Measurements from ENCODE around the gene BCAS1. TPM values are rescaled to one million over a fixed set of nuclear protein-coding genes. Genes with fewer than 3 reads are reported as not detected.

The BCAS1 gene
- total and polyA plus RNA-seq, 2 donors (not counting 1 experiment from before 2014, with no cell fraction given), result 0.97 to 1.1 TPM

- peaks cover 5% of the 10 kb centered on the region for H3K9me3 Mint-ChIP-seq (ENCODE audit: insufficient read depth)
- H3K4me3 Mint-ChIP-seq, result no peak overlapping the region
- Histone ChIP-seq H3K4me2 (replicated peaks; ENCODE audit: low read depth, low read length, poor library complexity, severe bottlenecking) (no peak overlapping the region), H3K36me3 (replicated peaks in 1 of 2; ENCODE audit: control extremely low read depth in 1 of 2, control insufficient read depth in 1 of 2, extremely low read depth in 1 of 2, insufficient read depth in 2 of 2, low read length in 1 of 2) (no peaks in the 10 kb centered on the region), H3K9me3 (ENCODE audit: control extremely low read depth in 1 of 3, control insufficient read depth in 2 of 3, insufficient read depth in 1 of 3, low read length in 2 of 3) (peaks cover 0 to 4% (median 0%) of the 10 kb centered on the region in 3 donors), H3K9ac (ENCODE audit: low read length) (no peak overlapping the region), H3K4me3 (ENCODE audit: control extremely low read depth in 1 of 5, extremely low read depth in 1 of 5, insufficient read depth in 1 of 5, low read depth in 2 of 5, low read length in 4 of 5) (no peak overlapping the region), H2AFZ (ENCODE audit: insufficient read depth, low read depth, low read length, poor library complexity, severe bottlenecking) (no peak overlapping the region), H3K27ac (ENCODE audit: low read length in 2 of 2) (no peak overlapping the region), H3K79me2 (ENCODE audit: control insufficient read depth, insufficient read depth, low read length) (no peaks in the 10 kb centered on the region), H3K4me1 (ENCODE audit: control insufficient read depth in 2 of 2, insufficient read depth in 2 of 2, low read length in 2 of 2) (no peaks in the 10 kb centered on the region), H3K27me3 (replicated peaks in 1 of 4; ENCODE audit: control extremely low read depth in 1 of 4, control insufficient read depth in 3 of 4, insufficient read depth in 4 of 4, low read length in 3 of 4) (peaks cover 0 to 6% (median 0%) of the 10 kb centered on the region in 4 experiments), H4K20me1 (ENCODE audit: control insufficient read depth, insufficient read depth, low read length, poor library complexity, severe bottlenecking) (no peaks in the 10 kb centered on the region)
- H3K27ac Mint-ChIP-seq, result no peak overlapping the region
- CTCF ChIA-PET, result no interaction called here
- intact Hi-C loops (cut with micrococcal nuclease), result no loop called here
- DNase-seq (no peak), ATAC-seq (ENCODE audit: low read depth) (no peak)
- POLR2A ChIA-PET, result no interaction called here
- H3K4me1 Mint-ChIP-seq, result no peaks in the 10 kb centered on the region
- H3K27me3 Mint-ChIP-seq, result peaks cover 26% of the 10 kb centered on the region
- no CpG with 5 or more reads among the region's 1 CpG for WGBS (ENCODE audit: insufficient coverage)
- TF ChIP-seq CTCF (IDR thresholded peaks at IDR 0.05), result no peak
- TF ChIP-seq EZH2 (IDR thresholded peaks at IDR 0.05; ENCODE audit: borderline replicate concordance, insufficient read depth, low read depth, low read length, poor library complexity, severe bottlenecking), result no peak
These were observed 38.4 kb upstream of the BCAS1 start for GRCh38 chr20:54108817-54109216.

- H3K9ac ChIP-seq (ENCODE audit: low read length), result no peak overlapping the region
- no peak overlapping the region for H3K4me3 Mint-ChIP-seq
- H3K27ac ChIP-seq (ENCODE audit: low read length in 2 of 2), result no peak overlapping the region
- CTCF ChIA-PET, result no interaction called here
- no peak overlapping the region for H2AFZ ChIP-seq (ENCODE audit: insufficient read depth, low read depth, low read length, poor library complexity, severe bottlenecking)
- H3K79me2 ChIP-seq (ENCODE audit: control insufficient read depth, insufficient read depth, low read length), result no peaks in the 10 kb centered on the region
- H3K4me1 ChIP-seq (ENCODE audit: control insufficient read depth in 2 of 2, insufficient read depth in 2 of 2, low read length in 2 of 2), result no peaks in the 10 kb centered on the region
- no peak for TF ChIP-seq EZH2 (IDR thresholded peaks at IDR 0.05; ENCODE audit: borderline replicate concordance, insufficient read depth, low read depth, low read length, poor library complexity, severe bottlenecking)
- no peak for TF ChIP-seq CTCF (IDR thresholded peaks at IDR 0.05)
- H3K4me1 Mint-ChIP-seq, result peaks cover under 1% of the 10 kb centered on the region
- no peak overlapping the region for H3K27ac Mint-ChIP-seq
- H3K9me3 Mint-ChIP-seq (ENCODE audit: insufficient read depth), result peaks cover 5% of the 10 kb centered on the region
- no peak overlapping the region for H3K4me3 ChIP-seq (ENCODE audit: control extremely low read depth in 1 of 5, extremely low read depth in 1 of 5, insufficient read depth in 1 of 5, low read depth in 2 of 5, low read length in 4 of 5)
- POLR2A ChIA-PET, result no interaction called here
- peaks cover 28% of the 10 kb centered on the region for H3K27me3 Mint-ChIP-seq
- H3K27me3 ChIP-seq (replicated peaks in 1 of 4; ENCODE audit: control extremely low read depth in 1 of 4, control insufficient read depth in 3 of 4, insufficient read depth in 4 of 4, low read length in 3 of 4), result peaks cover 0 to 6% (median 0%) of the 10 kb centered on the region in 4 experiments
- intact Hi-C loops (cut with micrococcal nuclease), result no loop called here
- ATAC-seq (ENCODE audit: low read depth), result no peak
- no peaks in the 10 kb centered on the region for H4K20me1 ChIP-seq (ENCODE audit: control insufficient read depth, insufficient read depth, low read length, poor library complexity, severe bottlenecking)
- H3K9me3 ChIP-seq (ENCODE audit: control extremely low read depth in 1 of 3, control insufficient read depth in 2 of 3, insufficient read depth in 1 of 3, low read length in 2 of 3), result peaks cover 0 to 4% (median 0%) of the 10 kb centered on the region in 3 donors
- DNase-seq, result no peak
- H3K36me3 ChIP-seq (replicated peaks in 1 of 2; ENCODE audit: control extremely low read depth in 1 of 2, control insufficient read depth in 1 of 2, extremely low read depth in 1 of 2, insufficient read depth in 2 of 2, low read length in 1 of 2), result no peaks in the 10 kb centered on the region
- H3K4me2 ChIP-seq (replicated peaks; ENCODE audit: low read depth, low read length, poor library complexity, severe bottlenecking), result no peak overlapping the region
These were observed 37.9 kb upstream of the BCAS1 start for GRCh38 chr20:54108326-54108642.

Data from B cell (primary cell).